Glomerular visceral epithelial cell (primary cell): Measurements from ENCODE around the gene EIF5A.

Experiments used
- DNase-seq: peaks from one replicate; pipeline ENCODE4 v3.0.0-alpha.2; 2016; ENCODE audit errors: extremely low spot score

Gene EIF5A

GRCh38 chr17:7355573-7355972 lies 48.1 kb downstream of the EIF5A start:
- no peak for DNase-seq

DNA sequence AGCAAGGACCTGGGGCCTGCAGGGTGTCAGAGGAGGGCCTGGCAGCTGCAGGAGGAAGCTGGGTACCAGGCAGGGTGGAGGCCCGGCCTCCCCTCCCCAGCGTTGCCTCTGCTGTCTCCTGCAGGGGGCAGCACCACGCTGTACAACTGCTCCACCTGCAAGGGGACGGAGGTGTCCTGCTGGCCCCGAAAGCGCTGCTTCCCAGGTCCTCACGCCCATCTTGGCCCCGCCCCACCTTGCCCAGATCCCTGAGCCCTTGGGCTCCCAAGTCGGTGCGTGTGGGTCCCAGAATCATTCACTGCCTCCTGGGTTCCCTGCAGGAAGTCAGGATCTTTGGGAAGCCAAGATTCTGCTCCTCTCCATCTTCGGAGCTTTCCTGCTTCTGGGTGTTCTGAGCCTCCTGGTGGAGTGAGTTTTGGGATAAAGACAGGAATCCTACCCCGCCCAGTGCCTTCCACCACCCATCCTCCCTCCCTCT lies 48.7 kb downstream of the EIF5A start:
- peak; percentile 75 for DNase-seq

- no peak for DNase-seq
These were observed 49.3 kb downstream of the EIF5A start for GRCh38 chr17:7356756-7357155.

DNA sequence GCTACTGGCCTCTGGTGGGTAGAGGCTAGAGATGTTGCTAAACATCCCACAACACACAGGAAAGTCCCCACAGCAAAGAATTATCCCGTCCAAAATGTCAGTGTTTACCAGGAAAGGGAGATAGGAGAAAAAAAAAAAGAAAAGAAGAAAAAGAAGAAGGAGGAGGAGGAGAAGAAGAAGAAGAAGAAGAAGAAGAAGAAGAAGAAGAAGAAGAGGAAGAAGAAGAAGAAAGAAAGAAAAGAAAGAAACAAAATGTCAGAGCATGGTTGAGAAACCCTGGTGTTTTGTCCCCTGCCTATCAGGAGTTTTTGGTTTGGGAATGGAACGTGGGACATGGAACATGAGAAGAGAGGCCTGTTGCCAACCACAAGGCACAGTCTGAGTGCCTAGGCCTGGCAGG lies 50.0 kb downstream of the EIF5A start:
- no peak for DNase-seq

GRCh38 chr17:7361906-7362305 lies 54.5 kb downstream of the EIF5A start:
- no peak for DNase-seq
